HG03280 (cell line): ENCODE data around the gene MC1R.
"Not testable (repeated sequence)": the region's sequence is repeated elsewhere in the genome, so short reads cannot be mapped to it uniquely, and the experiment has no call there.

ENCODE experiments used
- ATAC-seq: cut with Tn5 transposase; IDR thresholded peaks from one replicate; pipeline ENCODE4 v1.9.1; 2021; ENCODE audit warnings: mild to moderate bottlenecking, moderate library complexity; ENCODE audit not compliant: unreplicated experiment

Gene MC1R

GRCh38 chr16:89918453-89919347, at the start of gene MC1R:
TSS of gene MC1R (plus strand) at chr16:89918862. CDS start at chr16:89919259, 397 bp downstream.
- no peak for ATAC-seq

GRCh38 chr16:89869911-89870310, 48.8 kb upstream of the MC1R start:
- ATAC-seq: no peak

- ATAC-seq: no peak
Observed at GRCh38 chr16:89870440-89870839, 48.2 kb upstream of the MC1R start.

- no peak for ATAC-seq
Observed at GRCh38 chr16:89871895-89872294, 46.8 kb upstream of the MC1R start.

GRCh38 chr16:89873109-89873971, 45.3 kb upstream of the MC1R start, which contains the start of gene TCF25:
TSS of gene TCF25 (plus strand) at chr16:89873592. CDS start at chr16:89873668, 76 bp downstream.
- ATAC-seq: peak; percentile 46

- ATAC-seq: peak; percentile 76
Observed at GRCh38 chr16:89873972-89874689, 44.5 kb upstream of the MC1R start.

- ATAC-seq: not testable (repeated sequence)
Observed at GRCh38 chr16:89879123-89879522, 39.5 kb upstream of the MC1R start.

GRCh38 chr16:89880477-89881367, 37.9 kb upstream of the MC1R start:
- ATAC-seq: no peak

- ATAC-seq: no peak
Observed at GRCh38 chr16:89881368-89881730, 37.3 kb upstream of the MC1R start.

- ATAC-seq: no peak
Observed at GRCh38 chr16:89883346-89884040, 35.2 kb upstream of the MC1R start.

GRCh38 chr16:89884041-89884421, 34.6 kb upstream of the MC1R start:
- no peak for ATAC-seq

- no peak for ATAC-seq
Observed at GRCh38 chr16:89887243-89887642, 31.4 kb upstream of the MC1R start.

- ATAC-seq: no peak
Observed at GRCh38 chr16:89890200-89890599, 28.5 kb upstream of the MC1R start.

GRCh38 chr16:89890886-89891657, 27.6 kb upstream of the MC1R start:
- no peak for ATAC-seq

GRCh38 chr16:89892055-89892630, 26.5 kb upstream of the MC1R start:
- no peak for ATAC-seq

GRCh38 chr16:89892635-89893034, 26.0 kb upstream of the MC1R start:
- ATAC-seq: no peak

- ATAC-seq: no peak
Observed at GRCh38 chr16:89893642-89894548, 24.8 kb upstream of the MC1R start.
